ENCODE measurements around the gene ARMH4.

ARMH4 gene

DNA sequence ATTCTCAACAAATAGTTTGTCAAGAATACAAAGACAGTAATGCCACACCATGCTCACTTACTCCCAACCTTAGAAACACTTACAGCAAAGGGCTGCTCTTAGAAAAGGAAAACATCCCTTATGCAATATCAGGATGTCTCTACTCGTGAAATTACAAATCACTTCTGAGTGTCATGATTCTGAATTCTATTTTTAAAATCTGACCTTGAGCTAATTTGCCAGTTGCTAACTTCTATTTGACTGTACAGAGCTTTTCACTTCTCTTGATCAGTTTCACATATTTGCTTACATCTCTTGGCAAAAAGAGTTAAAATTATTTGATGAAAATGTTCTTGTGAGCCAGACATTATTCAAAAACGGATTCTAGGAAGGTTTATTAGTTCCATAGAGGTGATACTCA lies 149.4 kb downstream of the ARMH4 start:
- TF ChIP-seq, protein P1, sequence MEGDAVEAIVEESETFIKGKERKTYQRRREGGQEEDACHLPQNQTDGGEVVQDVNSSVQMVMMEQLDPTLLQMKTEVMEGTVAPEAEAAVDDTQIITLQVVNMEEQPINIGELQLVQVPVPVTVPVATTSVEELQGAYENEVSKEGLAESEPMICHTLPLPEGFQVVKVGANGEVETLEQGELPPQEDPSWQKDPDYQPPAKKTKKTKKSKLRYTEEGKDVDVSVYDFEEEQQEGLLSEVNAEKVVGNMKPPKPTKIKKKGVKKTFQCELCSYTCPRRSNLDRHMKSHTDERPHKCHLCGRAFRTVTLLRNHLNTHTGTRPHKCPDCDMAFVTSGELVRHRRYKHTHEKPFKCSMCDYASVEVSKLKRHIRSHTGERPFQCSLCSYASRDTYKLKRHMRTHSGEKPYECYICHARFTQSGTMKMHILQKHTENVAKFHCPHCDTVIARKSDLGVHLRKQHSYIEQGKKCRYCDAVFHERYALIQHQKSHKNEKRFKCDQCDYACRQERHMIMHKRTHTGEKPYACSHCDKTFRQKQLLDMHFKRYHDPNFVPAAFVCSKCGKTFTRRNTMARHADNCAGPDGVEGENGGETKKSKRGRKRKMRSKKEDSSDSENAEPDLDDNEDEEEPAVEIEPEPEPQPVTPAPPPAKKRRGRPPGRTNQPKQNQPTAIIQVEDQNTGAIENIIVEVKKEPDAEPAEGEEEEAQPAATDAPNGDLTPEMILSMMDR (IDR thresholded peaks at IDR 0.05; ENCODE audit: low read depth, low read length): no peak

DNA sequence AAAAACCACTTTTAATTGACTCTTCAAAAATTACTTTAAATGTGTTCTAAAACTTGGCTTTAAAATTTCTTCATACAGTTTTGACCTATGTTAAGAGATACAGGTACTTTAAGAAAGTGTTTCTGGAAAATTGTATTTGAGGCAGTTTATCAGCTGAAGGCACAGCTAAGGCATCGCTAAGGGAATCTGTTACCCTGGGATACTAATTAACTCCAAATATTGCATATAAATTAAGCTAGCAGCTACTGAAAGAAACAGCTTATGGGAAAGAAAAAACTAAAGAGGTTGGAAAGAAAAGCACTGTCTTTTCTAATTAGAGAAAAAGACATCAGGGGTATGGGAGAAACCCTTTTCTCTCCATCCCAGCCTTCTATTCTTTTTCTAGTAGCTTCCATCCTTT lies 152.0 kb downstream of the ARMH4 start:
- no peak for DNase-seq (ENCODE audit: low read depth in 2 of 2)
- TF ChIP-seq, protein P1 (IDR thresholded peaks at IDR 0.05; ENCODE audit: low read depth, low read length): no peak

More for the DNA sequence above, 149.4 kb downstream of the ARMH4 start:
- H3K4me3 ChIP-seq (replicated peaks in 1 of 2; ENCODE audit: low read depth in 2 of 2, low read length in 2 of 2): no peak overlapping the region
- no peak for DNase-seq (ENCODE audit: low read depth in 2 of 2)

DNA sequence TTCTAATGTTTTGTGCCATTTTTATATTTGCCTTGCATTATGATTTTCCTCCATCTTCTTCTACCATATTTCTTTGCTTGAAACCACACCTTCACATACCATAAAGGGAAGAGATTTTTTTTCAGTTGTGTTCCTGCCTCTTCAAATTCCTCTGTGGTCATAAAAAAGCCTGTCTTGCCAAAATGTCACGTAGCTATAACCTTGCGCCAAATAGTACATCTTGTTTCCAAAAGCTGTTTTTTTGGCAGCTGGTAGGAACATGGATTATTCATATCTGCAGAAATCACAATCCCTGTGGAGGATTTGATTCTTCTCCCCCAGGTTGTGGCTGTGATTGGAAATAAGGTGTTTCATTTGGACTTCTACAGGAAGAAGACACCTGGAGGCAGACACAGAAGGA lies 152.5 kb downstream of the ARMH4 start:
- TF ChIP-seq, protein P1 (IDR thresholded peaks at IDR 0.05; ENCODE audit: low read depth, low read length): no peak
- no peak overlapping the region for H3K4me3 ChIP-seq (replicated peaks in 1 of 2; ENCODE audit: low read depth in 2 of 2, low read length in 2 of 2)
- no peak for DNase-seq (ENCODE audit: low read depth in 2 of 2)

More for the DNA sequence above, 152.0 kb downstream of the ARMH4 start:
- H3K4me3 ChIP-seq (replicated peaks in 1 of 2; ENCODE audit: low read depth in 2 of 2, low read length in 2 of 2): no peak overlapping the region

DNA sequence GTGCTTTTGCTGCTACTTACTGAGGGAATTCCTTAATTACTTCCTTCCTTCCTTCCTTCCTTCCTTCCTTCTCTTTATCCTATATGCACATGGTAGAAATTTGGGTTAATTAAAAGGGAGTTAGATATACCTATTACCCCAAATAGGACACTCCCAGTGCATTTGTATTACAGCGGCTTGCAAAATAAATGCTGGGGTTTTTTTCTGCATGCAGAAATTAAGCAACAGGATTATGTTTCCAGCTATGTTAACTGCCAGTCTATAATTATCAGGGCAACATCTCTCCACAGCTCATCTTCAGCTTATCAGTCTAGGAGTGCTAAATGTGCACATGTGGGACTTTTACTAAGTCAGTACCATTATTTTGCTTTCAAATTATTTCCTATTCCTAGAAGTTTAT lies 153.2 kb downstream of the ARMH4 start:
- TF ChIP-seq, protein P1 (IDR thresholded peaks at IDR 0.05; ENCODE audit: low read depth, low read length): no peak
- no peak overlapping the region for H3K4me3 ChIP-seq (replicated peaks in 1 of 2; ENCODE audit: low read depth in 2 of 2, low read length in 2 of 2)
- DNase-seq (ENCODE audit: low read depth in 2 of 2): no peak

DNA sequence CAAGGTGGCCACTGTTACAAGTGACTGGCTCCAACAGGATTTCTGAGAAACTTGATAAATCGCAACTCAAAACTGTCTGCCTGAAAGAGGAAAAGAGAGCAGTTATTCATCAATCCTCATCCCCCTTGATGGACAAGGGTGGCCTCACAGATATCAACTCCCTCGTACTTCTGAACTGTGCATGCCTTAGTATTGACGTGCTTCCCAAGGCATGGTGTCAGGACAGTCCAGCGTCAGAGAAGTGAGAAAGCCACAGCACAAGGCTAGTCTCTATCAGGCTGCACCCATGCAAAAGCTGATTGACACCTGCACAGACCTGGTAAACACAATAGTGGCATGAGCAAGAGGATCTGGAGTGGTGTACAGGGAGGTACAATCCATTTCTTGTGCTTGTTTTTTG lies 160.7 kb downstream of the ARMH4 start:
- no peak for DNase-seq (ENCODE audit: low read depth in 2 of 2)
- H3K4me3 ChIP-seq (replicated peaks in 1 of 2; ENCODE audit: low read depth in 2 of 2, low read length in 2 of 2): no peak overlapping the region
- TF ChIP-seq, protein P1 (IDR thresholded peaks at IDR 0.05; ENCODE audit: low read depth, low read length): no peak

DNA sequence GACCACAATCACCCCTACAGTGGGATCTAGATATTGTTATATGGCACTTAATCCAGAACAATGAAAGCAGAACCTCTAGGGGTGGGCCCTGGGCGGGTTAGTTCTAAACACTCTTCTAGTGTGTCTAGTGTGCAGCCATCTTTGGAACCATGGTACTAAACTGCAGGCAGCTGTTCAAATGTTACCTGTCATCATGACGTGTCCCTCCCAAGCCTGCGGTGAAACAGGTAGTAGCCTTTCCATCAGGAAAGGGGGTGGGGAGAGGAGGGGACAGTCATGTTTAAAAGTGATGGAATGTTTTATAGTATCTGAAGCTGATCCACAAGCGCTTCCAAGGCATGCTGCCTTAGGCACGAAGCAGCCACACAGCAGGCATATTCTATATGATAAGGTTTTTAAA lies 163.6 kb downstream of the ARMH4 start:
- no peak overlapping the region for H3K4me3 ChIP-seq (replicated peaks in 1 of 2; ENCODE audit: low read depth in 2 of 2, low read length in 2 of 2)
- no peak for DNase-seq (ENCODE audit: low read depth in 2 of 2)
- TF ChIP-seq, protein P1 (IDR thresholded peaks at IDR 0.05; ENCODE audit: low read depth, low read length): no peak

DNA sequence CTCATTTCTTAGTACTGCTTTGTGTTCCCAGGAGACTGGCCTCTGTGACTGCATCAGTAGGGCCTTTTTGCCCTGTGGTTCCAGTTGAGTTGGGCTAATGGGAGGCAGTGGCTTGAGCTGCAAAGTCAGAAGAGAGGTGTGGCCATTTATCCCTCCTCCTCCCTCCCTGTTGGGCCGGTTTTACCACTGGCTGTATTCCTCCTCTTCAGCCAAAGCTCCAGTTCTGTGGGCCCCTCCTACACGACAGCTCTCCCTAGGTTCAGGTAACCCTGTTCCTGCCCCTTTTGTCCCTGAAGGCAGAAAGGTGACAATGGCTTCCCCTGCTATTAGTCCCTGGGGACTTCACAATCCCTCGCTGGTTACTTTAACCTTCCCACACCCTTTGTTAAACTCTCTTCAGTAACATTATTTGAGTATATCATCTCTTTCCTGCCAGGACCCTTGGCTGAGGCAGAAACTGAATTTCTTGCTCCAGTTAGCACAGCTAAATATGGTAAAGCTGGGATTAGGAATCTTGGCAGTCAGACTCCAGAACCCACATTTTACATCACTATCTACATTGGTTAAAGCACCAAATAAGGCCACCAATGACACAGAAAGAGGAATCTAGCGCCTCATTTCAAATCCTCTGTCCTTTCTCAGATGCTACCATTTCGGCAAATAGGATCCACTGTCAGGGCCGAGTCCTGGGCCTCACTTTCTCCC lies 164.3 kb downstream of the ARMH4 start:
- no peak for DNase-seq (ENCODE audit: low read depth in 2 of 2)
- H3K4me3 ChIP-seq (replicated peaks in 1 of 2; ENCODE audit: low read depth in 2 of 2, low read length in 2 of 2): no peak overlapping the region
- TF ChIP-seq, protein P1 (IDR thresholded peaks at IDR 0.05; ENCODE audit: low read depth, low read length): no peak
